Kidney tubule cell (primary cell): ENCODE data around the gene LY6G5C.

Experiments used
- DNase-seq: peaks from one replicate; pipeline ENCODE4 v3.0.0-alpha.2; 2018; ENCODE audit warnings: low spot score

Gene LY6G5C, protein sequence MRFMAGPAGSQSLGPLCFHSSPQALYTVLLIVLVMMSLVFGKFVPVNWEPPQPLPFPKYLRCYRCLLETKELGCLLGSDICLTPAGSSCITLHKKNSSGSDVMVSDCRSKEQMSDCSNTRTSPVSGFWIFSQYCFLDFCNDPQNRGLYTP

DNA sequence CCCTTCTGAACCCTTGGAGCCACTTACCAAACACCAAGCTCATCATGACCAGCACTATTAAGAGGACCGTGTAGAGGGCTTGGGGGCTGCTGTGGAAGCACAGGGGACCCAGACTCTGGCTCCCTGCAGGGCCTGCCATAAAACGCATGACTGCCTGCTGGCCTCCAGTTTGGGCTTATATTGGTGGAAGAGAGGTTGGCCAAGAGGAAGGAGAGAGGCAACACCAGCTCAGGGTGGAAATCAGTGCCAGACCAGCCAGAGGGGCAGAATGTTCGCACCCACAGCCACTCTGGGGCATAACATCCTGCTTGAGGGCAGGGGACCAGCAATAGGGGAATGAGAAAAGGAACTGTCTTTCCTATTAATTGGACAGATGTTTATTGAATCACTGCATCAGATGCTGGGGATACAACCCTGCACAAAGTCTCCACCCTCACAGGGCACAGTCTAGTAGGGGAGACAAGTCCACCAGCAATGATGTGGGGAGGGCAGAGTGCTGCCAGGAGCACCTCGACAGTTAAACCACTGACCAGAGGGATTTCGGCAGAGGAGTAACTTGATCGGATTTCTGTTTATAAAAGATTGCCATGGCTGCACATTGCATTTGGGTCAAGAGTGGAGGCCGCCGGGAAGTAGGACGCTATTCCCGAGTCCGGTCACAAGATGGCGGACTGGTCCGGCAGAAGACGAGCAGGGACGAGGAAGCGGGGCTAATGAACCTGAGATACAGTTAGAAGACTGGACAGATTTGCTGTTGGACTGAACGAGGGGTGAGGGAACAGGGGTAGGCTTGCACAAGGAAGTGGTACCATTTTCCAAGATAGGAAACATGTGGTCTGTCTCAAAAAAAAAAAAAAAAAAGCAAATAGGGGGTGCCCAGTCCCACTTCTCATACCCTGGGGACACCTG lies at the start of gene LY6G5C:
LY6G5C (minus strand) TSS at position 842 of the 909 bp plus-strand sequence; CDS start at position 148, 694 bp downstream.
- peak; percentile 91 for DNase-seq

DNA sequence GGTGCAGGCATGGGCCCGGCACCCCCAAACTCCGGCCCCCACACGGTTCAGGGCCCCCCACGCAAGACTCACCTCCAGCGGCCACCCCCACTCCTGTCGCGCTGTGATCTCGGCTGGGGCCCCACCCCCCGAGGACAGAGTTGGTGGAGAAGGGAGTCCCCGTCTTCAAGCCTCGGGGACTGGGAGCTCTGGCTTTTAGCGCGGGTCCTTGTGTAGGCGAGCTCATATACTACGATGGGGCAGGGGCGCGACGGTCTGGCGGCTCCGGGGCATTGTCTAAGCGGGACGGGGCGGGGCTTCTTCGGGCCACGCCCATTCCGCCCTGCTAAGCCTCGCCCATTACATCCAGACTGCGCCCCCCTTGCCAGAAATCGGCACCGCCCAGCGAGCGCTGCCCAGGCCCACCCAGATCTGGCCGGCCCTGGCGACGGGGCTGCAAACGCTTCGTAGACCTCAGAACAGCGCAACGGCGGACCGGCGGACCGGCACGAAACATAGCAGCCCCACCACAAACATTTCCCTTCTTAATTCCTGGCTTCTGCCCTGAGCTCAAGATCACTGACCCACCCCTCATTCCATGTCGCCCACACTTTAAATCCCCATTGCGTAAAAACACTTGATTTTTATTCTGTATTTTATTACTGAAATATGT lies 49.2 kb upstream of the LY6G5C start:
- DNase-seq = peak; percentile 88

DNA sequence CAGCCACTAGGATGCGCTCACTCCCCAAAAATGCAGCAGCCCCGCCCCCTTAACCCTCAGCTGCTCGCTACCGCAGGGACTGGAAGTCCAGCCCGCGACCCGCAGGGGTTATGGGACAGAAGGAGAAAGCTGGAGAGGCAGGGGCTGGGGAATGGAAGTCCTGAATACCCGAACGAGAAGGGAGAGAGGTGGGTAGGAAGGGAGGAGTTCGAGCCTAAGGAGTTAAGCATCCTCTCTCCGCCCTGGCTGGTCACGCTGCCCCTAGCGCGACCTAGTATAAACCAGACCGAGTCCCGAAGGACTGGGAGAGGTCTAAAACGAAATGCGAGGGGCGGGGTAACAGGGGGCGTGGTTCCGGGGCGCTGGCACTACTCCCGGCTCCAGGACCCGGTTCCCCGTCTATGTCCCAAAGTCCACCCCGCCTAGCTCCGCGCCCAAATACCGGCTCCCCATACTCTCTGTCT lies 48.7 kb upstream of the LY6G5C start:
- DNase-seq = peak; percentile 87

DNA sequence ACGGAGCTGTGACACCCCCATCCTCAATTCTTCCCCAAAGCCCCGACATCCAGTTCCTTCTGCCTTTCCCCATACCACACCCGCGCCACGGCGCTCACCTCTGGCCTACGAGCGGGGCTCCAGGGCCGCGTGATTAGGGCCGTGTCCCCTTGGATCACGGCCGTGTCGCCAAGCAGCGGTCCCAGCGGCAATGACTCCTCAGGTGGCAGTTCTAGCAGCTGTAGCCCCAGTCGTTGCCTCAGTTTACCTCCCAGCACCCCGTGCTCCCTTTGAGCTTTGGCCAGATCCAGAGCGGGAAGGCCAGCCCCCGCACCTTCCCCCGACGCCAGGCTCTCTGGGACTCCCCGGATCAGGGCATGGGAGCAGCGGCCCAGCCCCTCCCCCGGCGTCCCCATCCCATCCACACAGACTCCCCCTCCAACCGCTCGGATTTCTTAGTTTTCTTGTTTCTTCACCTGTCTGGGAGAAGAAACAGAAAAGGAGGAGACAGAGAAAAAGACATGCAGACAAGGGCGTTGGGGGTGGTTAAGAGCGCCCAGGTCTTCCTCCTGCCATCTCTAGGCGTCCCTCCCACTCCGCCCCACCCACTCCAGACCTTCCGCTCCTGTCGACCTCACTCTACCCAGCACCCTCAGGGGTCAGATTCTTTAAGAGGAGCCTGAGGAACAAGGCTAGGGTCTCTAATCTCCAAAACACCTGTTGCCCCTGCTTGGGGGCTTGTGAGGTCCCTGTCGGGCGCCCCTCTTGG lies 48.1 kb upstream of the LY6G5C start, which contains the start of gene DDAH2:
DDAH2 (minus strand) TSS at position 533 of the 748 bp plus-strand sequence; CDS start at position 395, 138 bp downstream.
- no peak for DNase-seq

DNA sequence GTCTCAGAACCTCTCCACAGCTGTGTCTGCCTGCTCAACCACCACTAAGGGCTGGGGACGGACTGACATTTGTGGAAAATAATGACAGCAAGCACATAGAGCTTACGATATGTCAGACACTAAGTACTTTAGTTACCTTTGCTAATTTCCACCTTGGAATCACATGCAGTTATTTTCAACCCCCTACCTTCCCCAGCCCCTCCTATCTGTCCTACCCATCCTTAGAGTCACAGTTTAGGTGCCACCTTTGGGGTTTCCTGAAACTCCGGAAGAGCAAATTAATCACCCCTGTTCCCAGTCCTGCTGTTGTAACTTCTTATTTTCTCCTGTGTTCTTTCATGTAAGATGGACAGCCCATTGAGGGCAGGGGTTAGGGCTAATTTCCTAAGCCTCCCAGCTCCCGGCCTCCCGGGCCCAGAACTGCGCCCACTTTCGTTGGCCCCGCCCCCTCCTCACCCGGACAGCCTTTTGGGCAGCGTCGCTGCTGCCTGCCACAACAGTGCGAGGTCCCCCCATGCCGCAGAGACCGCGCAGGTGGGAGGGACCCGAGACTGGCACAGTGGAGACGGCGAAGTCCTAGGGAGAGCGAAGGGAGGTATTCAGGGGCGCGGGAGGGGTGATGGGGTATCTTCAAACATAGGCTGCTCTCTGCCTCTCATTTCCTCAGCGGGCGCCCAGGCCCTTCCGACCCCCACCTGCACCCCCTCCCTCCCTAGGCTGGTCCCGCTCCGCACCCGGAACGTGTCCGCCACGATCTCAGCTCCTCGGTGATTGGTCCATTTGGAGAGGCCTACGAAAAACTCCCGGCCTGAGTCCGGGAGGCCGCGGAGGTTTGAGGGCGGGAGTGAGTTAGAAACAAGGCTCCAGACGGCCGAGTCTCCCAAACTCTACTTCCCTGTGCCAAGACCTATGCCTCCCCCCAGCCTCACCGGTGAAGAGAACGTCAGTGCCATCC lies 47.1 kb upstream of the LY6G5C start:
- no peak for DNase-seq

DNA sequence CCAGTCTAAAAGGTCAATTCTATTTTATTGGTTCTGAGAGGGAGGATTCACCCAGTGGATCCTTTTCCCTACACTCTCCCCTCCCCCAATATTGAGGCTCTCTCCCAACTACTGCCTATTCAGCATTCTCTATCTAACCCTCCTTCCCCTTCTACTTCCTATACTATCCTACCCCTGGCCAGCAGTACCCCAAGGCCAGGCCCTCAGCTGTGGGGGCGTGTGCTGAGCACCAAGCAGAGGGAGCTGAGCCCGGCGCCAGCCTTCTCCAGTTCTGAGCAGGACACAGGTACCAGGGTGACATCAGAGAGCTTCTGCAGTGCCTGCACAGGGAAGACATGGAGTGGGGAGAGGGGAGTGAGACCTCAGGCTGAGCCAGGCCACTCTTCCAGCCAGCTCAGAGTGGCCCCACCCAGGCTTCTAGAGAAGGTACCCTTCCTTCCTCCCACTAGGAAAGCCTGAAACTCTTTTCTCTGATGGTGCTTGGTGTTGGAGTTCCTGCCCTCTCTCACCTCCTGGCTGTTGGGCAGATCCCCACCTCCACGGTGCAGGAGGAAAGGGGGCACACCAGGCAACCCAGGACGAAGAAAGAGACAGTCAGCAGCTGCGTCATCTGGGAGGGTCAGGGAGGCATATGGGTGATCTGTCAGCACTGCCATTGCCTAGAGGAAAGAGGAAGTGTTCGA lies 46.3 kb upstream of the LY6G5C start:
- DNase-seq = no peak

DNA sequence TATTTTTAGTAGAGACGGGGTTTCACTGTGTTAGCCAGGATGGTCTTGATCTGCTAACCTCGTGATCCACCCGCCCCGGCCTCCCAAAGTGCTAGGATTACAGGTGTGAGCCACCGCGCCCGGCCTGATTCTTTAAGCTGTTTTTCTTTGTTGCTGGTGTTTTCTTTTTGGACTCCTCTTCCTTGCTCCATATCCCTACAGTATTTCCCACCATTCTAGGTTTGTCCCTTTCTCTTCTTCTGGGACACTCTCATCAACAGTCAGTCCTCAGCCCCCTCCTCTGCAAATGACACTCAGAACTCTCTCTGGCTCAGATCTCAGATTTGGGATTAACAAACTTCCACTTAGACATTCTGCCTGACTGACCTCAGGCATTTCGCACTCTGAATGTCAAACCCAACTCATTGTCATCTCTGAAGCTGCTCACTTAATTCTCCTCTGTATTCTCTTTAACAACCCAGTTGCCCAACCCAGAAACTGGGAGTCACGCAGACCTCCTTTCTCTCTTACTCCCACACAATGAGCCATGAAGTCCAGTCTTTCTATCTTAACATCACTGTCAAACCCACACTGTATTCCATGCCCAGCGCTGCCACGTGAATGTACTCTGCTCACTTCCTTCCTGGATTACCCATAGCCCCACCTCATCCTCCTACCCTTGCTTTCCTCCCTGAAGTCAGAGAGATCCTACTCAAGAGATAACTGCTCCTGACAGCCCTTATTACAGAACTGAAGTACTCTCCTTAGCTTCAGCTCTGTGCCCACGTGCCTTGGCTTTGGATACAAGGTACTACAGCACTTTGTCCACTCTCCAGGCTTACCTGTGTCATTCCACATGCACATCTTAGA lies 44.9 kb upstream of the LY6G5C start:
- DNase-seq = no peak

DNA sequence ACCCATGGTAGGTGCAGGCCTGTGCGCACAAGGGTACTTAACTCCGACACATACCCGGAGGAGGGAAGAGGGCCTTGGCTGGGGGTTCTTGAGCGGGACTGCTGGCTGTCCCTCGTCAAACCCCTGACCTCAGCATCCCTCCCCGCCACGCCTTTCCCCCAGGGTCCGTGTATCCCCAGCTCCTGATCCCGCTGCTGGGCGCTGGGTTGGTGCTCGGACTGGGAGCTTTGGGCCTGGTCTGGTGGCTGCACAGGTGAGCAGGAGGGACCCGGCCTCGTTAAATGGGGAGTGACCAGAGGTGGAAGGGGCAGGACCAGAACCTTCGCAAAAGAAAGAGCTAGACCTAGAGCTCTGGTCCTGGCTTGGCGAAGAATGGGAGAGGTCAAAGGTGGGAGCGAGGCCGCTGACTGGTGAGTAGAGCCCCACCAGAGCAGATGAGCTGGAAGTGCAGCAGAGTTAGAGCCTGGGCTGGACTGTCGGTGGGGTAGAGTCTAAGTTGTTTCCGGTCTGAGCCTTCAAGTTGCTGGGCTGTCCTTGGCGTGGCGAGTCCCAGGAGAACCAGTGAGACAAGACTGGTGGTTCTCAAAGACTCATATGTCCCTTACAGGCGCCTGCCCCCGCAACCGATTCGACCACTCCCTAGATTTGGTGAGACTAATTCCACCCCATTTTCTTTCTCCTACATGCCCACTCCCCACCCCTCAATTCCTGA lies 43.3 kb upstream of the LY6G5C start:
- no peak for DNase-seq

DNA sequence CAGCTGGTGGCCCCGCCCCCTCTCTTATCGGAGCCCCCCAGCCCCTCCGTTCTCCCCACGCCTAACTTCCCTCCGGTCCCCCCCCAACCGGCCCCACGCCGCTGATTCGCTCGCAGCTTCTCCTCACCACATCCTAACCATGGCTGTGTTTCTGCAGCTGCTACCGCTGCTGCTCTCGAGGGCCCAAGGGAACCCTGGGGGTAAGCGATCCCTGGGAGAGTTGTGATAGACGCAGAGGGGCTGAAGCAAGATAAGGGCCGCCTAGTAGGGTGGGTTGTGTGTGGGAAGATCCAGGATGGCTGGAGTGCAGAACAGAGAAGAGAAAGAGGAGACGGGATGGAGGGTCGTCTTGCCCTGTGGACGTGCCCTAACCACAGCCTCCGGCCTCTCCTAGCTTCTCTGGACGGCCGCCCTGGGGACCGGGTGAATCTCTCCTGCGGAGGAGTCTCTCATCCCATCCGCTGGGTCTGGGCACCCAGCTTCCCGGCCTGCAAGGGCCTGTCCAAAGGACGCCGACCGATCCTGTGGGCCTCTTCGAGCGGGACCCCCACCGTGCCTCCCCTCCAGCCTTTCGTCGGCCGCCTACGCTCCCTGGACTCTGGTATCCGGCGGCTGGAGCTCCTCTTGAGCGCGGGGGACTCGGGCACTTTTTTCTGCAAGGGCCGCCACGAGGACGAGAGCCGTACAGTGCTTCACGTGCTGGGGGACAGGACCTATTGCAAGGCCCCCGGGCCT lies 42.5 kb upstream of the LY6G5C start, which contains the start of gene MPIG6B:
MPIG6B (plus strand) TSS at position 129 of the 735 bp plus-strand sequence; CDS start at position 140, 11 bp downstream.
- no peak for DNase-seq

DNA sequence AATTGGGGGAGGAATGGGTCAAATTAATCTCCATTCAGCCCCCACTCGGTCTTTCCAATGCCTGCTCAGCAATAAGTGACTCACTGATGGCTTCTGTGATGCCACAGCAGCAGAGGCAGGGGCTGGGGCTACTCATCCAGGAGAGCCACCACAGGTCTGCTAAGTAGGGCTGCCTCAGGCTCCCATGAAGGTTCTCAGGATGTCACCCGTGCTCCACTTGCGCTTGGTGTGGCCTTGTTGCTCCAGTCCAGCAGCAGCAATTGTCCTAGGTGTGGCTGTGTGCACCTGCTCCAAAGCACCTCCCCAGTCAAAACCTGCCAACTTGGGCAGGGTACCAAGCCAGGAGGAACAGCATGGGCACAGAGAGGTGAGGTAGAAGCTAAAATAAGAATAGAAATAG lies 41.3 kb upstream of the LY6G5C start:
- DNase-seq = no peak

DNA sequence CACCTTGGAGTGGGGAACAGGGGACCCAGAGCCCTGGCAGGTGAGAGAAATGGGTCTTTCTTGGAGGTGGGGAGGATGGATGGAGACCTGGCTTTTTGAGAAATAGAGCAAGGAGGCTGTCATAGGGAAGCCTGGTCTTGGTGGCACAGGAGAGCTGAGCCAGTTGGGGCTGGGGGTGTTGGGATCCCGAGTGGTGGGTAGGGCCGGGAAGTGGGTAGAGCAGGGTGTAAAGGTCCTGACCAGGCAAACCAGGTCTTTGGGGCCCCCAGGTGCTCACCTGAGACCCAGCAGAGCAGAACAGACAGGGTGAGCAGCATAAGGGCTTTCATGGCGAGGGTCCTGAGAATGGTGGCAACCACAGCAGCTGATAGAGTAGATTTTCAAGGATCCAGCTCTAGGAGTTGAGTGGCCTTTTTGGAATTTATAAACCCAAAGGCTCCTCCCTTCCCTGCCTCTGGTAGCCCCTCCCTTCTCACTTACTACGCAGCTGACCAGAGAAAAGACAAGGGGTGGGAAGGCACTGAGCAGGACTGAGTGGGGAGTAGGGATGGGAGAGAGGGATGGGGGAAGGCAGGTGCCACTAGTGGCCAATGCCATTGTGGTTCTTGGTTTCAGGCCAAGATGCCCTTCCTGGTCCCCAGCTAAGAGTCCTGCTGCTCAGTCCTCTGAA lies 40.6 kb upstream of the LY6G5C start, which contains the start of gene LY6G6C:
LY6G6C (minus strand) TSS at position 396 of the 670 bp plus-strand sequence; CDS start at position 329, 67 bp downstream.
- DNase-seq = no peak

DNA sequence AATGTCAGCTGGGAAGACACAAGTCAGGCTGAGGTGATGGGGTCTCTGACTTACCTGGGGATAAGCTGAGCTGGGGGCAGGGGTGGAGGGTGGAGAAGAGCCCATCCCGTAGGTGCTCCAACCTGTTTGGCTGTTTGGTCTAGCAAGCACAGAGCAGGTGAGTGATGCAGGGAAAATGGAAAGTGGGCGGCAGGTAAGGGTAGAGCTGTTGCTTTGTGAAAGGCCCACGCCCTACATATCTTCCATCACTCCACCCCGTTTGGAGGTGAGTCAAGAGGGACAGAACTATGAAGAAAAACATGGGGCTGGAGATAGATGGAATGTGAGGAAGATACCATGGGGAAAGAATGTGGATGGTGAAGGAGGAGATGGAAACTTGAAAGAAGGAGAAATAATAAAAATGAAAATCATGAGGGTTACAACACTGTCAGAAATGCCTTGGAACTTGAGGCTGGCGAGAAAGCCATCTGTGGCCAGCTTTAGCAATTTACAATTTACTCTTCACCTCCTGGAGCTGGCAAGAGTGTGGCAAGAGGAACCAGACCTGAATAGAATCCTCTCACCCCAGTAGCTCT lies 39.4 kb upstream of the LY6G5C start:
- no peak for DNase-seq

DNA sequence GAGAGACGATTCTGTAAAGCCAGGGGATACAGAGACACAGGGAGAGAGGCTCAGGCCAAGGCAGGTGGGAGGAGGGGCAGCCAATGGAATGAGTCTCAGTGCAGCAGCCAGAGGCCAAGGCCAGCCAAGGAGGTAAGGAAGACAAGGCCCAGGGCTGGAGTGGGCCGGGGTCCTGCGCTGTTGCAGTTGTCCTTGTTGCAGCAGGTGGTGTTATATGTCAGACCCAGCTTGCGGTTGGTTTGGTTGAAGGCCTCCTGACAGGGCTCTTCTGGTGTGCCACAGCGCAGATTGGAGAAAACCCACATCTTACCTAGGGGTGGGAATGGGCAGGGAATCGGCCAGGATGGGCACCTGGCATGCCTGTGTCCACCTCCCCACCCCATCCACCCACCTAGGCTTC lies 38.1 kb upstream of the LY6G5C start:
- DNase-seq = no peak

DNA sequence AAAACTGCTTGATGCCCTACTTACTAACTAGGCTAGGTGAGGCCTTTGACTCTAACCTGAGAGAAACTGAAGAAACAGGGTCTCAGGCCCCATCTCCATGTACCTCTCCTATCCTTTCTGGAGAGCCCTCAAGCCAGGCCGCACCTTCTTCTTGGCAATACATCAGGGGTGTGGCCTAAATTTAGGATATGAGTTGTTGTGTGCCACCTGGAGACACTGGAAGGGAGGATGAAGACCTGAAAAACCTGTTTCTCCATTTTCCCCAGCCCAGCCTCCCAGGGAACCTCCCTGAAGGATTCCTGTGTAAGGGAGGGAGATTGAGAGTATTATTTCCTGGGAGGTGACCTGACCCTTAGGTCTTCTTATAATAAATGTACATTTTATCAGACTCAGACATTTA lies 37.4 kb upstream of the LY6G5C start:
- DNase-seq = no peak

DNA sequence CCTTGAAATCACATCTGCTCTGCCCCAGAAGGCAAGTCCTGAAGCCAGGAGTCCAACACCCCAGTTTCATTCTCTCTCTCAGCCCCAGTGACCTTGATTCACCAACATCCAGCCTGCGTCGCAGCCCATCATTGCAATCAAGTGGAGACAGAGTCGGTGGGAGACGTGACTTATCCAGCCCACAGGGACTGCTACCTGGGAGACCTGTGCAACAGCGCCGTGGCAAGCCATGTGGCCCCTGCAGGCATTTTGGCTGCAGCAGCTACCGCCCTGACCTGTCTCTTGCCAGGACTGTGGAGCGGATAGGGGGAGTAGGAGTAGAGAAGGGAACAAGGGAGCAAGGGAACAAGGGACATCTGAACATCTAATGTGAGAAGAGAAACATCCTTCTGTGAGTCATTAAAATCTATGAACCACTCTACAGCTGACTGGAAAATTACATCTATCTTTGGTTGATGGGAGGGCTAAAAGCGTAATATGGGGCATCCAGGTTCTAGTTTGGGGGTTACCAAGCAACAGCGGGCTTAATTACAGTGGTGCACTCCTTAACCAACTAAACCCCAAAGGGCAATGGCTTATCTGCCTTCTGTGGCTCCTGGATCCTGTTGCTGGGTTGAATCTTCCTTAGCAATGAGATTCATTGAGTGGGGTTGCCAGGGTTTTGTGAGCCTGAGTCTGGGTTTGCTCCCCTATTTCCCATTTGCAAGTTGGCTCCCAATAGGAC lies 36.8 kb upstream of the LY6G5C start:
- DNase-seq = peak; percentile 48
